GM19397 (cell line): ENCODE measurements around the gene TNNI2.
"Not testable (repeated sequence)": the region's sequence is repeated elsewhere in the genome, so short reads cannot be mapped to it uniquely, and the experiment has no call there.

Experiments
- ATAC-seq: cut with Tn5 transposase; IDR thresholded peaks from one replicate; pipeline ENCODE4 v1.9.1; 2021; ENCODE audit warnings: mild to moderate bottlenecking, moderate library complexity; ENCODE audit not compliant: unreplicated experiment

Gene TNNI2

DNA sequence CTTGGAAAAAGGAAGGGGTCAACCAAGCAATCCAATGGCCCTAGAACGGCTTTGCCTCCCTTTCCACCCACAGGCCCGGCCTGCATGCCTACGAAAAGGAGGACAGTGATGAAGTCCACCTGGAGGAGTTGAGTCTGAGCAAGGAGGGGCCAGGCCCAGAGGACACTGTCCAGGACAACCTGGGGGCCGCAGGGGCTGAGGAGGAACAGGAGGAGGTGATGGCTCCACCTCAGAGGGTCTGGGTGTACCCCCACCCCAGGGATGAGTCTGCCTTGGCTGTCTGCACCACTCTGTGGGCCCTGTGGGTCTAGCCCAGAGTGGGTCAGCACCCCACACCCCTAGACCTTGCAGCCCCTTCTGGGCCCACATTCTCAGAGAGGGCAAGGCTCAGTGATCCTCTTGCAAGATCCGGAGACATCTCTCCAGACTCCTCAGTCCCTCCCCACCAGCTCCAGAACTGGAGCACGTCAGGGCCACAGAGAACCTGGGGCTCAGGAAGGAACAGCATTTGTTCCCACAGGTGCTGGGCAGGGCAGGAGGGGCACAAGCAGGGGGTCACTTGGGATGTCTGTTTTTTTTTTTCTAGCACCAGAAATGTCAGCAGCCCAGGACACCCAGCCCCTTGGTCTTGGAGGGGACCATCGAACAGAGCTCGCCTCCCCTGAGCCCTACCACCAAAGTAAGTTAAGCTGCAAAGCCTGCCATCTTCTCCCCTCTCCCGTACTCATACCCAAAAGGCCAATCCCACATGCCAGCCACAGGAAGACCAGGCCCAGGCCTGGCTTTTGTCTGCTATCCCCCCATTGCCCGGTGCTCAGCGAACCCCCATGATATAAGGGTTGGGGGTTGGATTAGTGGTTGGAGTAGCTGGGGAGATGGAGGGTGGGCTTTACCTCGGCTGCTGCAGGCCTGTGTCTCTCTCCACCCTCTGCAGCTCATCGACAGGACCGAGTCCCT lies 44.8 kb downstream of the TNNI2 start:
- ATAC-seq: no peak

- ATAC-seq: no peak
Measured at GRCh38 chr11:1884303-1884700, 45.5 kb downstream of the TNNI2 start.

DNA sequence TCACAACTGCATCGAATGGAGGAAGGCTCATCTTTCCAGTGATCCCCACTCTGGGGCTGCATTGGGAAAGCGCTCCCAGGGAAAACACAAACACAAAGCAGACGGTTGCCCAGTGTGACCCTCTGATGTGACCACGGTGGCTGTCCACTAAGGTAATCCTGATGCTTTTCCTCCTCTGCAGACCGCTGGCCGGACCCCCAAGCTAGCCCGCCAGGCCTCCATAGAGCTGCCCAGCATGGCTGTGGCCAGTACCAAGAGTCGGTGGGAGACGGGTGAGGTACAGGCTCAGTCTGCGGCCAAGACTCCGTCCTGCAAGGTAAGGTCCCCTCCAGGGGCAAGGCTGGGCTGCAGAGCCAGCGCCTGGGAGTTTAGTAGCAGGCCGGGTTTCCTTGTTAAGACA lies 47.8 kb downstream of the TNNI2 start:
- not testable (repeated sequence) for ATAC-seq

DNA sequence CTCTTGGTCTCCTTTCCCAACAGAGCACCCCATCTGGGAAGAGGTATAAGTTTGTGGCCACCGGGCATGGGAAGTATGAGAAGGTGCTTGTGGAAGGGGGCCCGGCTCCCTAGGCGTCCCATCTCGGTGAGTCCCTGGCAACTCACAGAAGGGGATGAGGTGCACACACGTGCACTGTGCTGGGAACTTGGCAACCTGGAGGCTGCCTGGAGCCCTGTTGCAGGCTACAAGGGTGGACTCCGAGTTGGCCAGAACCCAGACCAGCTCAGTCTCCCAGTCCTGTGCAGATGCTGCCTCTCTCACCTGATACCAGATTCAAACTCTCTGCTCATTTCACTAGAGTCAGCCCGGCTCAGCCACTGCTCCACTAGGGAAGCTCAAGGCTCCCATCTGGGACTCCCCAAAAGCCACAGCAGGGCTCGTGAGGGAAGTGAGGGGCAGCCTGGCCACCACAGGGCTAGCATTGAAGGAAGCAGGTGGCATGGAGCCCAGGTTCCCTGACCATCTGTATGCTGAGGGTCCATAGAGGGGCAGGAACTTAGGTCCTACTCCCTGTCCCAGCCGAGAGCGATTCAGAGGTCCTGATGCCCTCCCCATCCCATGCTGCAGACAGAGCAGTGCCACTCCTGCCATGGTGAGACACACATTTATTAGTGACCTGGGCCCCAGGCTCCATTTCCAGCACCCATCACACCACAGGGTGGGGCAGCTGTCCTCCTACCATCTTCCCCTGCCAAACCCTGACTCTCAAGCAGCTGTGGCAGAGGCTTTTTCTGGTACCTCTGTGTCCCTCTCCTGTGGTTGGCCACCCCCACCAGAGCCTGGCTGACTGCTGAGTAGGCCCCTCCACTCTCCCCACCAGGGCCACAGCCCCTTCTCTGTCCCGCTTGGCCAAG lies 48.9 kb downstream of the TNNI2 start:
- no peak for ATAC-seq

- ATAC-seq: no peak
Measured at GRCh38 chr11:1888347-1888753, 49.6 kb downstream of the TNNI2 start.

DNA sequence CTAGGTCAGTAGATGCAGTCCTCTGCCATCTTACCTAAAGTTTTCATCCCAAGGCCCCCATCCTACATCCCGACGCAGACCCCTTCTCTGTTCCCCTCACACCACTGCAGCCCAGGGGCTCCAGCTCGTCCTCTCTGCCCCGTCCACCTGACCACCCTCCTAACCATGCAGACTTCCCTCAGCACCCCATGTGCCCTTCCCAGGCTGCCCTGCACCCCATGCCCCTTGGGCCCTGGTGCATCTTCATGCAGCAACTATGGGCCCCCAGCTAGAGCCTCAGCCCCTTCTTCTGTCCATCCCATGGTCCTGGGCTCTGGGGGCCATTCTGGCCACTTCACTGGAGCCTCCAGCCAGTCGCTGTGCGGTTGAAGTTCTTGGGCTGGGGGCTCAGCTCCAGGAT lies 50.0 kb downstream of the TNNI2 start:
- no peak for ATAC-seq

DNA sequence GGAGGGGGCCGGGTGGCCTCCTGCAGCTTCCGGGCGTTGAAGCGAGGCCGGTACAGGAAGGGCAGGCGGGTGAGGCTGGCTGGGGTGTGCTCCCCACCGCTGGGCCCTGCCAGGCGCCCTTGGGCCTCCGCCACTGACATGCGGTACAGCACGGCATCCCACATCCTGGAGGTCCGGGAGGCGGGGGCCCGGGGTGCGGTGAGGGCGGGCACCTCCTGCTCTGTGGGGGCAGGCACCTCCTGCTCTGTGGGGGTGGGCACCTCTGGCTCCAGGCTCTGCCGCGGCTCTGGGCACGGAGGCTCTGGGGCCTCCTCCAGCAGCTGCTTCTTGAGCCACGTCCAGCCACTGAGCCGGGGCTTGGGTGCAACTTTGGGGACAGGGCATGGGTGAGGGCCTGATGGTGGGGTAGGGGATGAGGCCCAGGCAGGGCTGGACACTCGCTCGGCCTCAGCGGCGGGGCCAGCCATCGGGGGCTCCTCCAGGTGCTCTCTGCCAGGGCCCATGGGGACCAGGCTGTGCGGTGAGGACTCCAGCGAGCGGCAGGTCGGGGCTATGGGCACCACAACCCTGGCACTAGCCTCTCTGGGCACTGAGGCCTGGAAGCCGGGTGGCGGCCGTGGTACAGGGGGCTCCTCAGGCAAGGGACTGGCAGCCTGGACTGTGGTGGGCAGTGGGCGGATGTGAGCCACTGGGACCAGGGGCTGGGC lies 50.6 kb downstream of the TNNI2 start:
- ATAC-seq: no peak

DNA sequence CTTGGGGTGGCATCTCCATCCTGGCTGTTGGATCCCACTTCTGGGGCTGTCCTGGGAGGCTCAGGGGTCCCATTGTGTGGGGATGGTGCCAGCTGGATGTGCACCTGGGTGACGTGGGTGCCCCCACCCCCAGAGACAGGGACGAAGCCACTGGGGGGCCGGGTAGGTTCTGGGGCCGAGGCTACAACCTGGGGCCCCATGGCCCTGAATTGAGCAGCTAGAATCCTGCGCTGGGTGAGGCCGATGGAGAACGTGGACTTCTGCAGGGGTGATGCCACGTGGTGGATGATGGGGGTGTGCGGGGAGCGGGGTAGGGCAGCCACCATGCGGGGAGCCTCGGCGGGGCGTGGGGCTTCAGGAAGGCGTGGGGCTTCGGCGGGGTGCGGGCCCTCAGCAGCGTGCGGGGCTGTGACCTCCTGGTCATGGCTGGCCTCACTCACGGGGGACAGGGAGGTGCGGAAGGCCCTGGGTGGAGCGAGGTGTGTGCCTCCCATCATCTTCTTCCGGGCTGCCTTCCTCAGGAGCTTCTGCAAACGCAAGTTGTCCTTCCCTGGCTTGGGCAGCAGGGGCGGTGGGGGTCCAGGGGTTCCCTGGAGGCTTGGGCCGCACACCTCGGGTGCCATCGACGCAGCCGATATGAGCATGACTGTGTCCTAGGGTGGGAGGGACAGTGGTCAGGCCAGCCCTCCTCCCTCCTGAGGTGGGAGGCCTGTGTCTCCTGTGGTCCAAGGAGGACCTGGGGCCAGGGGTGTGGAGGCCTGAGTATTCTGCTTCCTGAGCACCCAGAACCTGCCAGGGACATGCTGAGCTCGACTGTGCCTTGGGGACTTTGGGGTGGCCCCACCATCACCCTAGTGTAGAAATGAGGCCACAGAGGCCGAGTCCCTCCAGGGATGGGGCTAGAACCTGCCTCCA lies 51.4 kb downstream of the TNNI2 start:
- ATAC-seq: no peak
